ENCODE results near the gene FAM76A.

DNA sequence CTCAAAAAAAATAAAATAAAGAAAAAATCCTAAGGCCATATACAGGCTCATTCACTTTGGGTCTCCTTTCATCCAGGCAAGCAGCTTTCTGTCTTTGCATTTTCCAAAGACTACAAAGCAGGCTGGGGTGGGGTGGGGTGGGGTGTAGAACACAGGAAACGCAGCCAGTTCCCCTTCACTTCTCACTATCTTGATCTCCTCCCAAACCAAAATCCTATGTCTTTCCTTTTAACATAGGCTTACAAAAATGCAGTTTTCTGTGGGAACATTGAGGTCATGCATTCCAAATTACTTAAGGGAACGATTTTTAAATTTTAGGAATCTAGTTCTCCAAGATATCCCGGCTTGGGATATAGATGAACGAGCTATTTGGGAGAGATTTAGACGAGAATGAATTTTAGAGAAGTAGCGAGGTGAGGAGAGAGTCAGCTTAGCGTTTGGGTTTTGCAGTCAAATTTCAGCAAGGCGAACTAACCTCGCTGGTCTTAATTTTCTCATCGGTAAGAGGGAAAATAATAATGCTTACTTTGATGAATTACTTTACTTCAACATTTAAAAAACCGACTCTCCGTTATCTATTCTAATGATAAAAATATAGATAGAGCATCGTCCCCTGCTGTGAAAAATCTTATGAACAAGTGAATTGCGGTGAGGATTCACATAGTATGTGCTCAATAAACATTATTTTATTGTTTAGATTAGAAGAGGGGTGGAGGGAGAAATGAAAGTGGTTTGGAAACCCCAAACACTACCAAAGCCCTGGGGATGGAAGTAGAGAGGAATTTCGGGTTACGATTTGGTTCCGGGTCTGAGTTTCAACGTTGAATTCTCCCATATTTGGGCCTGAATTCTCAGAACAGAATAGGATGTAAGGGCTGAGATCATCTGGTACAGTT is 46.5 kb downstream of the FAM76A start:
- TF ChIP-seq CTCF (conservative IDR thresholded peaks at IDR 0.05; ENCODE audit: low read depth, low read length) (no peak), EZH2 (IDR thresholded peaks at IDR 0.05; ENCODE audit: borderline replicate concordance, low read depth, low read length, poor library complexity, severe bottlenecking) (no peak)
